ENCODE results near the gene CD82.
"Not testable (repeated sequence)": the region's sequence is repeated elsewhere in the genome, so short reads cannot be mapped to it uniquely, and the experiment has no call there.

The CD82 gene

DNA sequence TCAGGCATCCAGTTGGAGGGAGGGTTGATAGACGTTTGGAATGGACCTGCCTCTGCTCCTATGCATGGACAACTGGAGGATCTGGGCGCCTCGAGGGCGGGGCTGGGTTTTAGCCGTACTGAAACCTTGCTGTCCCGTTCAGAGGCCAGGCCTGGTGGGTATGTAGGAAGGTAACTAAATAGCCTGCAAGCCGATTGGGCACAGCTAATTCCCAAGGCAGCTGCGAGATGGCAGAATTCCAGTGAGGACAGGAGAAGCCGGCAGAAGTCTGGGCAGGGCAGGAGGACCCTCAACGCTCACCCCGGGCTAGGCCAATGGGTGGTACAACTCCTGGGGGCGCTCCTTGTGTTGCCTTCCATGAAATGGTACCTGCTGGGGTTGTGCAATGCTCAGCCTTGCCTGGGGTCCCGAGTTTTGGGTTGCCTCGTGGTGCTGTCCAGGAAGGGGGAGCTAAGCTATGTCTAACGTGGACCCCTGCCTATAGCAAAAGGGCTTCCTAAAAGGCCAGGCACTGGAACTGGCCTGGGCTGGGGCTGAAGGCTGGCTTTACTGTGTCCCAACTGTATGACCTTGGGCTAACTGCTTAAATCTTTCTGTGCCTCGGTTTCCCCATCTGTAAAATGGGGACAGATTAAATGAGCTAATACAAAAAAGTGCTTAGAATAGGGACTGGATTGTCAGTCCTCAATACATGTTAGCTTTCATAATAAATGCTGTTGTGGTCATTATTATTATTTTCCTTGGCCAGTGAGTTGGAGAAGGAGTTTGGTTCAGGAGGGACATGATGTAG lies 30.1 kb upstream of the CD82 start:
- no peak for DNase-seq (ENCODE audit: low spot score)

DNA sequence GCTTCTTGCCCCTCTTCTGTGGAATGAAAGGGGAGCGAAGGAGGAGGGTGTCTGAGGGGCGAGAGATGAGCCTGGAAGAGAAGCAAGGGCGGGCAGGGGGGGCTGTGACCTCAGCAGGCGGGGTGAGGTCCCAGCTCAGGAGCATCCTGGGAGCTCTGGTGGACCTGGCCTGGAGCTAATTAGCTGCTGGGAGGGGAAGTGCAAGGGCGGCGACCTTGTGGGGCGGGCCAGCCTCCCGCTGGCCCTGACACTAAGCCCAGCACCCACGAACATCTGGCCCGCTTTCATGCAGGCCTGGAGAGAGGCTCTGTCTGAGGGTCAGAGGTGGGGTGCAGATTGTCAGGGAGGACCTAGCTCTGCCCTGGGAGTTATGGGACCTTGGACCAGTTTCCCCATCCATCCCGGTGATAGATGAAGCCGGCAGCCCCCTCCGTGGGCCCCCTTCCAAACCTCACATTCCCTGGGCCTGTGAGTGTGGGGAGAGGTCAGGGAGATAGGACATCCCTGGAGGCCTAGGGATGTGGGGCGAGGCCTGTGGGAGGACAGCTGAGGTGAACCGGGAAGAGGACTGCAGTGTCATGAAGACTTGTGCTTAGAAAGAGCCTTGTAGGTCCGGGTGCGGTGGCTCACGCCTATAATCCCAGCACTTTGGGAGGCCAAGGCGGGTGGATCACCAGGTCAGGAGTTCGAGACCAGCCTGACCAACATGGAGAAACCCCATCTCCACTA lies 28.5 kb upstream of the CD82 start:
- DNase-seq (ENCODE audit: low spot score), result no peak

DNA sequence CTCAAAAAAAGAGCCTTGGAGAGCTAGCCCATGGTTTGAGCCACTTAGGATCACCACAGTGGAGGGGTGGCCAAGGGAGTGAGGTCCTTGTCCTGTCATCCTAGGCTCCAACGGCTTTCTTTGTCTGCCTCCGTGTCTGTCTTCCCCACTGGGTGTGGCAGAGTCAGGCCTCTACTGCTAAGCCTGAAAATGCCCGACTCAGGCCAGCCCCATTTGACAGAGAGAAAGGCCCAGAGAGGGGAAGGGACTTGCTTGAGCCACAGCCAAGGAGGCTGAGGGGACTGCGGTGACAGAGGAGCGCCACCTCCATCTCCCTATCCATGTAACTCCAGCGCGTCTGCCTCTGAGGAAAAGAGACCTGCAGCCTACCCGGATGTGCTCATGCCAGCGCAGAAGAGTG lies 27.8 kb upstream of the CD82 start:
- DNase-seq (ENCODE audit: low spot score), result no peak

DNA sequence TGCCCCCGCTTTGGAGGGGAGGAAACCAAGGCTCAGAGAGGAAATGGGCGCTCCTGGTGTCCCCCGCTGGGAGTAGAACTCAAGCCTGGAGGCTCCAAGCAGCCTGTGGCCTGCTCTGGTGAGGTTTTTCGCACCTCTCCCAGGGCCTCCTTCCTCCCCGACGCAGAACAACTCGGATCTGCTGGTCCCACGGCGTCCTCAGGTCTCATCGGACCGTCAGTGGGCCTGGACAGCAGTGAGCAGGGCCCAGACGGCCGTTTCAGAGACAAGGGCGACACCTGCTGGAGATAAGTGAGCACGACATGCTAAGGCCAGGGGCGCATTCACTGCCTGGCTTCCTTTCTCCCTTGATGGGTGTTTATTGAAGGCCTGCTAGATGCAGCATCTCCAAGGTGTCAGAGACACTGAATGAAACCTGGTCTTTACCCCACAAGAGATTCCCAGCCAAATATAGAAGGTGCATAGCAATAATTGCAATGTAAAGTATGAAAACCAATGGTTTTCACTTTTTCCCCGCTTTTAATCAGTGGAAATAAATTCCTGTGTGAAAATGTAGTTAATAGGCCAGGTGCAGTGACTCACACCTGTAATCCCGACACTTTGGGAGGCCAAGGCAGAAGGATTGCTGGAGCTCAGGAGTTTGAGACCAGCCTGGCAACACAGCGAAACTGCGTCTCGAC lies 26.9 kb upstream of the CD82 start:
- peak; percentile 86 for DNase-seq (ENCODE audit: low spot score)

DNA sequence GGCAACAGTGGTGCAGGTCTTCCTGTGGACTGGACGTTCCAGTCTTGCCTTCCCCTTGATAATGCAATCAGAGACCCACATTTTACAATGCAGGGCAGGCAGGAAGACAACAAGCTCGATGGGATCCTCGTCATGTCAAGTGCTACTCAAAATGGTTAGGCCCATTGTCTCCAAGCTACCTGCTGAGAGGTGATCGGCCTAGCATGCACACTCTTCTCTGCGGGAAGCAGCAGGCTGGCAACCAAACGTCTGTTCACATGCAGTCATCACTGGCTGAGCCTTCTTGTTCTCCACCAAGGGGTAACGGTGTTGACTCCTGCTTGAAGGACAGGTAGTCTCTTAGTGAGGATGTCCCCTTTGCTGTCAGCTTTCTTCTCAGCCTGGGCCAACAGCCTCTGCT lies 25.5 kb upstream of the CD82 start:
- DNase-seq (ENCODE audit: low spot score), result no peak

DNA sequence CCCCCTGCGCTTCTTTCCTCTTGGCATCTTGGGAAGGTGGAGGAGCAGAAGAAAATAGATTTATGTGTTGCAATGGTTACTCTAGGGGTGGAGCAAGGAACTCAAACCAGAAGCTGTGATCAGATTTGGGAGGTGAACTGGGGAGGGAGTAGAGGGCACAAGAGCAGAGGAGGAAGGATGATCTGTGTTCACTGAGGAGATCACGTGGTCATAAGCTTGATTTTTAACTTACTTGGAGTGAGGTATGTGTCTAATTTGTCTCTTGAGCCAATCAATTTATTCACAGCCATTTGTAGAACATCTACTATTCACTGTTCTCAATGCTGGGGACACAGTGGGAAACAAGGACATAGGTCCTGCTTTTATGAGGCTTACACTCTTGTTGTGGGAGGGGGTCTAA lies 24.8 kb upstream of the CD82 start:
- no peak for DNase-seq (ENCODE audit: low spot score)

DNA sequence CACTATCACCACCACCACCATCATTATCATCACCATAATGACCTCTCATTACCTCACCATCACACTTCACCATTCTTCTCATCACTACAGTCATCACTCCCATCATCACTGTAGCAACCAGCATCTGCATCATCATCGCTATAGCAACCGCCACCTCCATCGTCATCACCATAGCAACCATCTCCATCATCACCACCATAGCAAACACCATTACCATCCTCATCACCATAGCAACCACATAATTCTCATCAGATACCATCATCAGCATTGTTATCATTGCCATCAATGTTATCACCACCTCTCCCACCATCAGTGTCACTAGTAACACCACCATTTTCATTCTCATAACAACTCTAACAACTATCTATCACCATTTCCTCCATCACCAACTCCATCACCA lies 23.1 kb upstream of the CD82 start:
- DNase-seq (ENCODE audit: low spot score), result no peak

DNA sequence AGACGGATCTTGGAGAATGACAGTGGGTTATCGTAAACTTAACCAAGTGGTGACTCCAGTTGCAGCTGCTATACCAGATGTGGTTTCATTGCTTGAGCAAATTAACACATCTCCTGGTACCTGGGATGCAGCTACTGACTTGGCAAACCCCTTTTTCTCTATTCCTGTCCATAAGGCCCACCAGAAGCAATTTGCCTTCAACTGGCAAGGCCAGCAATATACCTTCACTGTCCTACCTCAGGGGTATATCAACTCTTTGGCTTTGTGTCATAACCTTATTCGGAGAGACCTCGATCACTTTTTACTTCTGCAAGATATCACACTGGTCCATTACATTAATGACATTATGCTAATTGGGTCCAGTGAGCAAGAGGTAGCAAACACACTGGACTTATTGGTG lies 18.5 kb upstream of the CD82 start:
- DNase-seq (ENCODE audit: low spot score), result not testable (repeated sequence)

DNA sequence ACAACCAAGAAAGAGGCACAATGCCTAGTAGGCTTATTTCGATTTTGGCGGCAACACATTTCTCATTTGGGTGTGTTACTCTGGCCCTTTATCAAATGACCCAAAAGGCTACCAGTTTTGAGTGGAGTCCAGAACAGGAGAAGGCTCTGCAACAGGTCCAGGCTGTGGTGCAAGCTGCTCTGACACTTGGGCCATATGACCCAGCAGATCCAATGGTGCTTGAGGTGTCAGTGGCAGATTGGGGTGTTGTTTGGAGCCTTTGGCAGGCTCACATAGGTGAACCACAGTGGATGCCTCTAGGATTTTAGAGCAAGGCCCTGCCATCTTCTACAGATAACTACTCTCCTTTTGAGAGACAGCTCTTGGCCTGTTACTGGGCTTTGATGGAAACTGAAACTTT lies 17.9 kb upstream of the CD82 start:
- not testable (repeated sequence) for DNase-seq (ENCODE audit: low spot score)

DNA sequence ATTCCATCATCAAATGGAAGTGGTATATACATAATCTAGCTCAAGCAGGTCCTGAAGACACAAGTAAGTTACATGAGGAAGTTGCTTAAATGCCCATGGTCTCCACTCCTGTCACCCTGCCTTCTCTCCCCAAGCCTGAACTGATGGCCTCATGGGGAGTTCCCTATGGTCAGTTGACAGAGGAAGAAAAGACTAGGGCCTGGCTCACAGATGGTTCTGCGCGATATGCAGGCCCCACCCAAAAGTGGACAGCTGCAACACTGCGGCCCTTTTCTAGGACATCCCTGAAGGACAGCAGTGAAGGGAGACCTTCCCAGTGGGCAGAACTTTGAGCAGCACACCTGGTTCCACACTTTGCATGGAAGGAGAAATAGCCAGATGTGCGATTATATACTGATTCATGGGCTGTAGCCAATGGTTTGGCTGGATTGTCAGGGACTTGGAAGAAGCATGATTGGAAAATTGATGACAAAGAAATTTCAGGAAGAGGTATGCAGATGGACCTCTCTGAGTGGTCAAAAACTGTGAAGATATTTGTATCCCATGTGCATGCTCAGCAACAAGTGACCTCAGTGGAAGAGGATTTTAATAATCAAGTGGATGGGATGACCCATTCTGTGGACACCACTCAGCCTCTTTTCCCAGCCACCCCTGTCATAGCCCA lies 17.3 kb upstream of the CD82 start:
- DNase-seq (ENCODE audit: low spot score), result no peak

DNA sequence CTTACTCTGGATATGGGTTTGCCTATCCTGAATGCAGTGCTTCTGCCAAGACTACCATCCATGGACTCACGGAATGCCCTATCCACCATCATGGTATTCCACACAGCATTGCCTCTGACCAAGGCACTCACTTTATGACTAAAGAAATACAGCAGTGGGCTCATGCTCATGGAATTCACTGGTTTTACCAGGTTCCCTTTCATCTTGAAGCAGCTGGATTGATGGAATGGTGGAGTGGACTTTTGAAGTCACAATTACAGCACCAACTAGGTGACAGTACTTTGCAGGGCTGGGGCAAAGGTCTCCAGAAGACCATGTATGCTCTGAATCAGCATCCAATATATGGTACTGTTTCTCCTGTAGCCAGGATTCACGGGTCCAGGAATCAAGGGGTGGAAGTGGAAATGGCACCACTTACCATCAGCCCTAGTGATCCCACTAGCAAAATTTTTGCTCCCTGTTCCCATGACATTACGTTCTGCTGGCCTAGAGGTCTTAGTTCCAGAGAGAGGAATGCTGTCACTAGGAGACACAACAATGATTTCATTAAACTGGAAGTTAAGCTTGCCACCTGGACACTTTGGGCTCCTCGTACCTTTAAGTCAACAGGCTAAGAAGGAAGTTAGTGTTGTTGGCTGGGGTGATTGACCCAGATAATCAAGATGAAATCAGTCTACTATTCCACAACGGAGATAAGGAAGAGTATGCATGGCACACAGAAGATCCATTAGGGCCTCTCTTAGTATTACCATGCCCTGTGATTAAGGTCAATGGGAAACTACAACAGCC lies 16.3 kb upstream of the CD82 start:
- DNase-seq (ENCODE audit: low spot score), result not testable (repeated sequence)

DNA sequence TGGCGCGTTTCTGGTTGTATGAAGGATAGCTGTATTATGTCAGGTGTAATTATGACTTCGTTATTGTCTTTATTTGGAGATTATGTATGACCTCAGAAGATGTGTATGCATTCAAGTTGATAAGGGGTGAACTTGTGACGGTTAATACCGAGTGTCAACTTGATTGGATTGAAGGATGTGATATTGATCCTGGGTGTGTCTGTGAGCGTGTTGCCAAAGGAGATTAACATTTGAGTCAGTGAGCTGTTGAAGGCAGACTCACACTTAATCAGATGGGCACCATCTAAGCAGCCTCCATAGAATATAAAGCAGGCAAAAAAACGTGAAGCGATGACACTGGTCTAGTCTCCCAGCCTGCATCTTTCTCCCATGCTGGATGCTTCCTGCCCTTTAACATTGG lies 15.3 kb upstream of the CD82 start:
- DNase-seq (ENCODE audit: low spot score), result no peak

DNA sequence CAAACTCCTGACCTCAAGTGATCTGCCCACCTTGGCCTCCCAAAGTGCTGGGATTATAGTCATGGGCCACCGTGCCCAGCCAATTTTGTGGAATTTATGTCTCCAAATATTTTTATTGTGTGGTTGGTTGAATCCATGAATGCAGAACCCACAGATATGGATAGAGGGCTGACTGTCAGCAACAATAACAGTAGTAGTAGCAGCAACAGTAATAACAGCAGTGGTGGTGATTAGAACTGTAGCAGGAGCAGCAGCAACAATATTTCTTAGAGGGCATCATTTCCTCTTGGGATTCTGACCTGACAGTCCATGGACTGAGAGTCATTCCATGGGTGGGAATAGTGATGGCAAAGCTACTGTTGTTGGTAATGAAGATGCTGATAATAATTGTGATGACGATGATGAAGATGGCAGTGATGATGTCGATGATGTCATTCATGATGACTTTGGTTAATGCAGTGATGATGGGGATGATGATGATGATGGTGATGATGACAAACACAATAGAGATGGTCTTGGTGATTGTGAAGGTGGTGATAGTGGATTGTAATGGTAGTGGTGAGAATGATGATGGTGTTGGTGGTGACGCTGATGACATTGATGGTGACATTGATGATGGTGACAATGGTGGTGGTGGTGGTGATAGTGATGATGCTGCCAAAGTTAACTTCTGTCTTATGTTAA lies 13.9 kb upstream of the CD82 start:
- no peak for DNase-seq (ENCODE audit: low spot score)

DNA sequence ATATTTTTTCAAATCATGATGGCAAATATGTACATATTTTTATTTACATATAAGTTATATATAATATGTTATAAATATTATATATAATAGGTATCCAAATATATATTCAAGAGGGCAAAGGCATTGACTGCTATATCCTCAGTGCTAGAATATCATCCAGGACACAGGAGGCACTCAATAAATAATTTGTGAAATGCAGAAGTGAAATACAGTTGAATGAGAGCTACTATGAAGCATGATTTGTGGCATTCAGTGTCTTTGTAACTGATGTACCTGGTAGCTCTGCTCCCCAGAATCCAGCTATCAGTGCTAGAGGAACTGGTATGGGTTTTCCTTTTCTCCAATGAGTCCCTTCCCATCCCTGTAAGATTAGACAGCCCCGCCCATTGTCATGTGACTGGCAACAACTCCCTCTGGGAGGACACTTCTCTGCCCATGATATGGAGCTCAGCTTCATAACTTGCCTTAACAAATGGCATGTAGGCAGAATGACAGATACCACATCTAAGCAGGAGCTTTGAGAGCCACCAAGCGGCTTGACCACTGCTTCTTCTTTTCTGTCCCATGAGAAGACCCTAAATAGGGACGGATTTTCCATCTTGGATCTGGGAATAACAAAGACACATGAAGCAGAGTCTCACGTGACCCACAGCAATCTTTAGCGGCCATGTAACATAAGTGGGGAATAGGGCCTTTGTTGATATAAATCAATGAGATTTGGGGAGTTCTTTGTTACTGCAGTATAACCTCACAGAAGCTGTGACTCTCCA lies 10.2 kb upstream of the CD82 start:
- DNase-seq (ENCODE audit: low spot score), result no peak

DNA sequence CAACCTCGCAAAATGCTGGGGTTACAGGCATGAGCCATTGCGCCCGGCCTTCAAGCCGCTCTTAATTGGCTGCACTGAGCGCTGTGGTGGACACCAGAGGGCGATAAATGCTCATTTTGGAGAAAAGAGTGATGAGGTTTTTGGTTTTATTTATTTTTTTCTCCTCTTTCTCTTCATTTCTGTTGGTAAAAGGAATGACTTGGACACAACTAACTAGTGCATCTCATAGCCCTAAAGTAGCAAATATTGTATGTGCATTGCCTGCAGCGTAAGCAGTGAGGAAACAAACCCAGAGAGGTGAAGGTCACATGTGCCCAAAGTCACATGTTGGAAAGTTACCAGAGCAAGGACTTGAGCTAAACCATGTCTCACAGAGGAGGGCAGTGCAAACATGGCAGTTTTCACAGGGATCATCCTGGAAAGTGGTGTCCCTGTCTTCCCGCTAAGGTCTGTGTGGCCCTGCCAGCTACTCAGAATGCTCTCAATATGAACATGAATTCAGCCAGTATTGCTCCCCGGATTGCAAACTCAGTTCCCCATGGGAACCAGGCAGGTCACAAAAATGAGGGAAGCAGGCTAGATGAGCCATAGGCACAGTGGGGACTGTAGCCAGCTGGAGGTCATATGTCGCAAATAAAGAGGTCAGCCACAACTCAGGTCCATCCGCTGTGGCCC lies 8.6 kb upstream of the CD82 start:
- no peak for DNase-seq (ENCODE audit: low spot score)

DNA sequence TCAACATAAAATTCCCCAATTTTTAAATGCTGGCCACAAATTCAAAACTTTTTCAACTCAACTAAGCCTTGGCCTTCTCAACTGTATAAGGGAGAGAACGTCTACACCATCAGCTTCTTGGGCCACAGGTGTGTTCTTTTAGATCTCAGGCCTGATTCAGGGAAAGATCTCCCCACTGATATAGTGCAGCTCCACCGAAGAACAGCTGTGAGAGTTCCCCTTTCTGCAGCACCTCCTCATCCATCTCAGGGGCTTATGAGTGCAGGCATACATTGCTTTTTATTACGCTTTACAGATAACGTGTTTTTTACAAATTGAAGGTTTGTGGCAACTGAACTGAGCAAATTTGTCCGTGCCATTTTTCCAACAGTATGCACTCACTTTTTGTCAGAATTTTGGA lies 8.0 kb upstream of the CD82 start:
- DNase-seq (ENCODE audit: low spot score), result peak; percentile 44

DNA sequence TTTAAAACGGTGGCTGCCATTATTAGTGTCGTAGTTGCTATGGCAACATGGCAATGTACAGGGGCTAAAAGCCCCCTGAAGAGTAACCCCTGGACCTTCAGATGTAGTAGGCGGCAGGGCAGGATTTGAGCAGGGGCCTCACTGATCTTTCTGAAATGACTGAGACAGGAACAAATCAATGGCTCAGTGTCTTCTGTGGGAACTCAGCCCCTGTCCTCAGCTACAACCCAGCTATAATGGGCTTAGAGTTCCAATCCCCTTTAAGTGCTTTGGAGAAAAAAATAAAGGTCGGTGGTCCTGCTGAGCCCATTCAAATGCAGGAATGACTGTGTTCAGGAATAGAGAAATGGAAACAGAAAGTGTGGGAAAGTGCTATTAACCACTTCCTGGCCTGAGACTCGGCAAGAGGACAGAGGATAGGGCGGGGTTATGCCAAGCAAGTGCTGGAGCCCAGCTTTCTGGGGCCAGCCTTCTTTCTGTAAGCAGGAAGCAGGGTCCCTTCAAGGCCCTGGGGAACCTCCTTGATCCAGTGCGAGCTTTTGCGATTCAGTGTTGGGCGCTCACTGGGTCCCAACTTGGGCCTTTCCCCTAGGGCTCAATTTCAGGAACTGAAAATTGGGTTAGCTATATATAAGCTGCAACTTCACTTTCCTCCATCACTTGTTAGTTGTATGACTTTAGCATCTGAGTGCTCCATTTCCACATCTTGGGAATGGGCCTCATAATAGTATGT lies 6.1 kb upstream of the CD82 start:
- DNase-seq (ENCODE audit: low spot score), result peak; percentile 53

DNA sequence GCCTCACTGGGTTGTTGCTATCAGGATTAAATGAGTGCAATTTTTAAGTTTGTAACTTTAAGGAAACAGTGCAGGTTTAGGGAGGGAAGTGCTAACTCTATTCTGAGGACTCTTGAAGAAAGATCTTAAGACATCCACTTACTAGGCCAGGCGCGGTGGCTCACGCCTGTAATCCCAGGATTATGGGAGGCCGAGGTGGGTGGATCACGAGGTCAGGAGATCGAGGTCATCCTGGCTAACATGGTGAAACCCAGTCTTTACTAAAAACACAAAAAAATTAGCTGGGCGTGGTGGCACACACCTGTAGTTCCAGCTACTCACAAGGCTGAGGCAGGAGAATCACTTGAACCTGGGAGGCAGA lies 5.5 kb upstream of the CD82 start:
- DNase-seq (ENCODE audit: low spot score), result not testable (repeated sequence)

DNA sequence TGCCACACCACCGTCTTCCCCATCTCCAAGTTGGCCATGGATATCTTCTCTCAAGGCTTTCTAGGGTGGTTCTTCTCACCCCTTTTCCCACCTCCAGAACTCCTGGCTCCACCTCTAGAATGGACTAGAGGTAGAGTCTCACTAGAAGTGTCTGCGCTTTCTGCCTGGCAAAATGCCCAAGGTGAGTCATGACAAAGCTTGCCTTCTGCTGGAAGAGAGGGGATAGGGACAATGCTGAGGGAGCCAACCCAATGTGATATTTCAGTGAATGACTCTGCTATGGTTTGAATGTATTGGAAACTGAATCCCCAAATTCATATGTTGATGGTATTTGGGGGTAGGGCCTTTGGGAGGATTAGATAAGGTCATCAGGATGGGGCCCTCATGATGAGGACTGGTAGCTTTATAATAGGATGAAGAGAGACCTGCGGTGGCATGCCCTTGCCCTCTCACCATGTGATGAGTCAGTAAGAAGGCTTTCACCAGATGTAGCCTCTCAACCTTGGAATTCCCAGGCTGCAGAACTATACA lies 4.1 kb upstream of the CD82 start:
- DNase-seq (ENCODE audit: low spot score), result no peak
